HepG2 (cell line): ENCODE data around the gene FAM20A. TPM values are rescaled to one million over a fixed set of nuclear protein-coding genes. Genes with fewer than 3 reads are reported as not detected.
A peak's percentile ranks its signal among the peaks of the same experiment; 100 is the strongest.

Experiments
- ATAC-seq: fragments of 200-7000 bp; cut with Tn5 transposase; 3 replicates; pipeline ENCODE4 v1.9.1; 2020; ENCODE audit warnings: mild to moderate bottlenecking, moderate library complexity
- BruUV-seq: library from RNA; stranded (reverse); fragments of 400-500 nt; replicated peaks from 2 replicates; lab custom pipeline; 2021; lab: Mats Ljungman, UMichigan
- CTCF ChIA-PET: fragments of 300-600 bp; formaldehyde crosslinking; extraction: SDS; loops from one replicate; lab custom pipeline; 2021; ENCODE audit warnings: low total read pairs, inconsistent platforms, low intra/inter-chr PET ratio; lab: Yijun Ruan, JAX
- POLR2A ChIA-PET: fragments of 350-600 bp; sonication (Branson Sonifier 250); formaldehyde crosslinking; loops from one replicate; lab custom pipeline; 2020; ENCODE audit warnings: antibody characterized with exemption, inconsistent platforms; lab: Yijun Ruan, JAX
- DNase-seq: peaks from one replicate; pipeline ENCODE4 v3.0.0-alpha.2; 2015; ENCODE audit warnings: low spot score
- FAIRE-seq: peaks from 3 replicates; lab custom pipeline; 2011; peaks lifted over from hg19 to GRCh38; lab: Jason Lieb, UNC
- H2AFZ ChIP-seq: one replicate; pipeline ENCODE4 v1.6.1; 2011; ENCODE audit warnings: low read length, inconsistent platforms
- H3K27ac ChIP-seq: fragments of 300-600 bp; 3 replicates; pipeline ENCODE4 v1.8.0; 2011; ENCODE audit warnings: mixed run types, mild to moderate bottlenecking, mixed read lengths, low read length, inconsistent platforms; ENCODE audit not compliant: insufficient read depth; ENCODE audit errors: extremely low read length
- H3K27me3 ChIP-seq, 2 experiments: fragments of 200-600 bp in 1 of 2; 2 replicates in 1 of 2; 3 replicates in 1 of 2; pipeline versions ENCODE4 v1.6.0 to v1.8.0; 2011; ENCODE audit warnings: low read length in 2 of 2, mild to moderate bottlenecking in 2 of 2, moderate library complexity in 2 of 2, inconsistent platforms in 1 of 2; ENCODE audit not compliant: insufficient read depth in 2 of 2, control insufficient read depth in 1 of 2
- H3K36me3 ChIP-seq, 2 experiments: fragments of 200-600 bp in 1 of 2; replicated peaks in 1 of 2; 2 replicates in 1 of 2; 3 replicates in 1 of 2; pipeline versions ENCODE4 v1.5.1 to v1.8.0; 2011; ENCODE audit warnings: low read length in 2 of 2, inconsistent platforms in 1 of 2; ENCODE audit not compliant: insufficient read depth in 2 of 2, control insufficient read depth in 1 of 2
- H3K4me1 ChIP-seq: 2 replicates; pipeline ENCODE4 v1.5.1; 2012; ENCODE audit warnings: low read length, inconsistent platforms; ENCODE audit not compliant: insufficient read depth
- H3K4me2 ChIP-seq: 2 replicates; pipeline ENCODE4 v1.6.0; 2011; ENCODE audit warnings: low read depth, low read length, inconsistent platforms
- H3K4me3 ChIP-seq, 3 experiments: fragments of 200-600 bp in 1 of 3; sonication (generic), shearing (Covaris generic) in 1 of 3; replicated peaks in 1 of 3; 2 replicates each; pipeline ENCODE4 v1.5.1; 2011 to 2016; ENCODE audit warnings: low read length in 3 of 3, inconsistent platforms in 2 of 3, low read depth in 2 of 3, mild to moderate bottlenecking in 2 of 3, control low read depth in 1 of 3, mixed read lengths in 1 of 3; ENCODE audit not compliant: insufficient read depth in 1 of 3
- H3K79me2 ChIP-seq: one replicate; pipeline ENCODE4 v1.6.1; 2011; ENCODE audit warnings: low read length, inconsistent platforms; ENCODE audit not compliant: insufficient read depth
- H3K9ac ChIP-seq: 2 replicates; pipeline ENCODE4 v1.6.0; 2011; ENCODE audit warnings: mild to moderate bottlenecking, low read depth, low read length, inconsistent platforms; ENCODE audit not compliant: insufficient read depth
- H3K9me3 ChIP-seq: 2 replicates; pipeline ENCODE4 v1.5.1; 2012; ENCODE audit warnings: mild to moderate bottlenecking, low read length
- H4K20me1 ChIP-seq: 2 replicates; pipeline ENCODE4 v1.6.0; 2011; ENCODE audit warnings: inconsistent platforms, mild to moderate bottlenecking, low read length, moderate library complexity; ENCODE audit not compliant: insufficient read depth
- ASH2L ChIP-seq: fragments of 300-600, 200-600 bp; sonication (generic); IDR thresholded peaks from 2 replicates; pipeline ENCODE4 v1.7.0; 2017; ENCODE audit warnings: low read depth, mild to moderate bottlenecking, moderate library complexity, mixed read lengths, low read length; ENCODE audit not compliant: insufficient read length
- LCORL ChIP-seq, 2 experiments: fragments of 450-650 bp in 1 of 2; sonication (generic) in 1 of 2; formaldehyde crosslinking in 1 of 2; IDR thresholded peaks; 2 replicates each; pipeline versions ENCODE4 v1.5.0 to v1.6.1; 2017 to 2020; ENCODE audit warnings: antibody characterized with exemption in 1 of 2, missing genetic modification reagents in 1 of 2
- MIER3 ChIP-seq: IDR thresholded peaks from 2 replicates; pipeline ENCODE4 v1.6.1; 2016; ENCODE audit warnings: missing compliant biosample characterization, borderline replicate concordance
- TP53 ChIP-seq: sonication (generic); formaldehyde crosslinking; conservative IDR thresholded peaks from 2 replicates; pipeline ENCODE4 v1.4.0; 2020; ENCODE audit warnings: missing genetic modification reagents
- U2AF2 ChIP-seq: fragments of 200-400 bp; formaldehyde crosslinking; IDR thresholded peaks from 2 replicates; pipeline ENCODE4 v1.6.1; 2017; ENCODE audit warnings: low read depth, mild to moderate bottlenecking, low read length
- ZNF207 ChIP-seq: fragments of 450-650 bp; IDR thresholded peaks from 2 replicates; pipeline ENCODE4 v1.6.1; 2016; ENCODE audit warnings: antibody characterized with exemption, borderline replicate concordance
- ZNF367 ChIP-seq: sonication (generic); formaldehyde crosslinking; IDR thresholded peaks from 2 replicates; pipeline ENCODE4 v1.4.0; 2020; ENCODE audit warnings: missing genetic modification reagents, borderline replicate concordance
- ZNF564 ChIP-seq: sonication (generic); formaldehyde crosslinking; IDR thresholded peaks from 2 replicates; pipeline ENCODE4 v1.8.1; 2023; ENCODE audit warnings: mild to moderate bottlenecking, missing genetic modification reagents
- ZSCAN25 ChIP-seq: sonication (generic); formaldehyde crosslinking; IDR thresholded peaks from 2 replicates; pipeline ENCODE4 v1.8.0; 2022; ENCODE audit warnings: mild to moderate bottlenecking, missing genetic modification reagents
- WGBS: methylation state at CpG from one replicate; pipeline ENCODE4 v1.1.6; 2017; ENCODE audit warnings: low lambda C conversion rate; 5-methylcytosine and 5-hydroxymethylcytosine counted together
- in situ Hi-C: cut with HindIII; loops from 2 replicates; pipeline ENCODE4 v1.10.0; 2017; ENCODE audit warnings: low pct_unique_long_range_greater_than_20kb; ENCODE audit not compliant: extremely low pct_ligation_motif_present
- intact Hi-C: fragments of 100-400 bp; cut with micrococcal nuclease; formaldehyde crosslinking; loops from one replicate; pipeline ENCODE4 v1.10.0; 2022; ENCODE audit not compliant: unreplicated experiment
- polyA plus RNA-seq, 8 experiments: library from polyadenylated mRNA; depleted of rRNA in 3 of 8; stranded (reverse) in 7 of 8; unstranded in 1 of 8; fragments of >200 nt; fragmentation: Illumina TruSeq in 4 of 8; extraction: Trizol in 4 of 8; gene quantifications; 2 replicates each; pipeline versions ENCODE4 v1.2.1 to v1.2.3, GENCODE V29; 2011 to 2016; ENCODE audit warnings: low read depth in 4 of 8, missing spikeins in 1 of 8, mixed read lengths in 1 of 8; ENCODE audit not compliant: insufficient read depth in 1 of 8
- total RNA-seq, 5 experiments: library from RNA; depleted of rRNA; stranded (reverse); fragments of >200 nt; fragmentation: Illumina TruSeq; extraction: Trizol; gene quantifications; 2 replicates each; pipeline ENCODE4 v1.2.3, GENCODE V29; 2016; ENCODE audit warnings: low read depth in 1 of 5
- TF ChIP-seq, protein P1 (sequence below): sonication (generic); formaldehyde crosslinking; conservative IDR thresholded peaks from 2 replicates; pipeline ENCODE4 v1.4.0; 2020; ENCODE audit warnings: mild to moderate bottlenecking, missing genetic modification reagents, moderate library complexity
- TF ChIP-seq, protein P2 (sequence below): sonication (generic); formaldehyde crosslinking; IDR thresholded peaks from one replicate; pipeline ENCODE4 v1.5.1; 2020; ENCODE audit warnings: mild to moderate bottlenecking, missing genetic modification reagents; ENCODE audit errors: not compliant biosample characterization

FAM20A gene
- total and polyA plus RNA-seq, 2 of the 13 experiments (the other 11 are each of a cell fraction or from before 2014, with no cell fraction given), result 9.3 to 20.7 TPM

DNA sequence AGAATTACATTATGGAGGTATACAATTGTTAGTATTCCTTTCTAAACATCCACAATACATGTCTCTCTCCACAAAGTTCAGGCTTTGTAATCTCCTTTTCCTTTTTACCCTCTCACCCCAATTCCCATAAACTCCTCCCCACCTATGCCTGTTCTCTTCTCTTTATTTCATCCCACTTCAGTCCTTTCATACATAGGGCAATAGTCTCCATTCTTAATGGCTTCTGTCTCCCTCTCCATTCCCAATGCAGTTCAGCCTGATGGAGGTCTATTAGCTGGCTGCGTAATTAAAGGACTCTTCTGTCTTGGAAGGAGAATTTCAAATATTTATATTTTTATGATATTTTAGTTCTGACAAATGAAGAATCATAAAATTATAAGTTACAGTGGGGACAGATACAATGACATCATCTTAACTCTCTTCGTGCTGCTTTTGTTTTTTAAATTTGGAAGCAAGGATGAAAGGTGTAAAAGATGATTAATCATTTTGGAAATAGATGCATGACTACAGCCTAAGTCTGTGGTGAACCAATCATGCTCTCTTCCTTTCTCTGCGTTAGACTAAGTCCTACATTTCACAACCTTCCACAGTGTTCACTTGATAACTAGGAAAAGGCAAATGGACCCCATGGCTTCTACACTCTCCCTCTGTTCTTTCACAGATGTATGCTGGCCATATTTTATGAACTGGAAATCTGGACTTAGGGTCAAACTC lies 11.2 kb upstream of the FAM20A start:
- no TSS peak for BruUV-seq
- FAIRE-seq, result no peak
- TF ChIP-seq ASH2L, result peak; percentile 9
- TF ChIP-seq ZNF367, result no peak
- TF ChIP-seq LCORL (IDR thresholded peaks at IDR 0.05), result 0 out of 2 replicates have a peak, but pooled peaks have one; percentile 26
- no peak for TF ChIP-seq LCORL (CRISPR knock-in tag; IDR thresholded peaks at IDR 0.05)
- no peak for TF ChIP-seq TP53 (CRISPR knock-in tag)
- TF ChIP-seq, protein P1, sequence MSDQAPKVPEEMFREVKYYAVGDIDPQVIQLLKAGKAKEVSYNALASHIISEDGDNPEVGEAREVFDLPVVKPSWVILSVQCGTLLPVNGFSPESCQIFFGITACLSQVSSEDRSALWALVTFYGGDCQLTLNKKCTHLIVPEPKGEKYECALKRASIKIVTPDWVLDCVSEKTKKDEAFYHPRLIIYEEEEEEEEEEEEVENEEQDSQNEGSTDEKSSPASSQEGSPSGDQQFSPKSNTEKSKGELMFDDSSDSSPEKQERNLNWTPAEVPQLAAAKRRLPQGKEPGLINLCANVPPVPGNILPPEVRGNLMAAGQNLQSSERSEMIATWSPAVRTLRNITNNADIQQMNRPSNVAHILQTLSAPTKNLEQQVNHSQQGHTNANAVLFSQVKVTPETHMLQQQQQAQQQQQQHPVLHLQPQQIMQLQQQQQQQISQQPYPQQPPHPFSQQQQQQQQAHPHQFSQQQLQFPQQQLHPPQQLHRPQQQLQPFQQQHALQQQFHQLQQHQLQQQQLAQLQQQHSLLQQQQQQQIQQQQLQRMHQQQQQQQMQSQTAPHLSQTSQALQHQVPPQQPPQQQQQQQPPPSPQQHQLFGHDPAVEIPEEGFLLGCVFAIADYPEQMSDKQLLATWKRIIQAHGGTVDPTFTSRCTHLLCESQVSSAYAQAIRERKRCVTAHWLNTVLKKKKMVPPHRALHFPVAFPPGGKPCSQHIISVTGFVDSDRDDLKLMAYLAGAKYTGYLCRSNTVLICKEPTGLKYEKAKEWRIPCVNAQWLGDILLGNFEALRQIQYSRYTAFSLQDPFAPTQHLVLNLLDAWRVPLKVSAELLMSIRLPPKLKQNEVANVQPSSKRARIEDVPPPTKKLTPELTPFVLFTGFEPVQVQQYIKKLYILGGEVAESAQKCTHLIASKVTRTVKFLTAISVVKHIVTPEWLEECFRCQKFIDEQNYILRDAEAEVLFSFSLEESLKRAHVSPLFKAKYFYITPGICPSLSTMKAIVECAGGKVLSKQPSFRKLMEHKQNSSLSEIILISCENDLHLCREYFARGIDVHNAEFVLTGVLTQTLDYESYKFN, result peak; percentile 1; the same call in 1 of the 2 replicates
- TF ChIP-seq ZNF564 (CRISPR knock-in tag), result no peak
- 0 out of 2 replicates have a peak, but pooled peaks have one; percentile 5 for TF ChIP-seq MIER3 (CRISPR knock-in tag)
- TF ChIP-seq ZNF207, result no peak
- TF ChIP-seq, protein P2, sequence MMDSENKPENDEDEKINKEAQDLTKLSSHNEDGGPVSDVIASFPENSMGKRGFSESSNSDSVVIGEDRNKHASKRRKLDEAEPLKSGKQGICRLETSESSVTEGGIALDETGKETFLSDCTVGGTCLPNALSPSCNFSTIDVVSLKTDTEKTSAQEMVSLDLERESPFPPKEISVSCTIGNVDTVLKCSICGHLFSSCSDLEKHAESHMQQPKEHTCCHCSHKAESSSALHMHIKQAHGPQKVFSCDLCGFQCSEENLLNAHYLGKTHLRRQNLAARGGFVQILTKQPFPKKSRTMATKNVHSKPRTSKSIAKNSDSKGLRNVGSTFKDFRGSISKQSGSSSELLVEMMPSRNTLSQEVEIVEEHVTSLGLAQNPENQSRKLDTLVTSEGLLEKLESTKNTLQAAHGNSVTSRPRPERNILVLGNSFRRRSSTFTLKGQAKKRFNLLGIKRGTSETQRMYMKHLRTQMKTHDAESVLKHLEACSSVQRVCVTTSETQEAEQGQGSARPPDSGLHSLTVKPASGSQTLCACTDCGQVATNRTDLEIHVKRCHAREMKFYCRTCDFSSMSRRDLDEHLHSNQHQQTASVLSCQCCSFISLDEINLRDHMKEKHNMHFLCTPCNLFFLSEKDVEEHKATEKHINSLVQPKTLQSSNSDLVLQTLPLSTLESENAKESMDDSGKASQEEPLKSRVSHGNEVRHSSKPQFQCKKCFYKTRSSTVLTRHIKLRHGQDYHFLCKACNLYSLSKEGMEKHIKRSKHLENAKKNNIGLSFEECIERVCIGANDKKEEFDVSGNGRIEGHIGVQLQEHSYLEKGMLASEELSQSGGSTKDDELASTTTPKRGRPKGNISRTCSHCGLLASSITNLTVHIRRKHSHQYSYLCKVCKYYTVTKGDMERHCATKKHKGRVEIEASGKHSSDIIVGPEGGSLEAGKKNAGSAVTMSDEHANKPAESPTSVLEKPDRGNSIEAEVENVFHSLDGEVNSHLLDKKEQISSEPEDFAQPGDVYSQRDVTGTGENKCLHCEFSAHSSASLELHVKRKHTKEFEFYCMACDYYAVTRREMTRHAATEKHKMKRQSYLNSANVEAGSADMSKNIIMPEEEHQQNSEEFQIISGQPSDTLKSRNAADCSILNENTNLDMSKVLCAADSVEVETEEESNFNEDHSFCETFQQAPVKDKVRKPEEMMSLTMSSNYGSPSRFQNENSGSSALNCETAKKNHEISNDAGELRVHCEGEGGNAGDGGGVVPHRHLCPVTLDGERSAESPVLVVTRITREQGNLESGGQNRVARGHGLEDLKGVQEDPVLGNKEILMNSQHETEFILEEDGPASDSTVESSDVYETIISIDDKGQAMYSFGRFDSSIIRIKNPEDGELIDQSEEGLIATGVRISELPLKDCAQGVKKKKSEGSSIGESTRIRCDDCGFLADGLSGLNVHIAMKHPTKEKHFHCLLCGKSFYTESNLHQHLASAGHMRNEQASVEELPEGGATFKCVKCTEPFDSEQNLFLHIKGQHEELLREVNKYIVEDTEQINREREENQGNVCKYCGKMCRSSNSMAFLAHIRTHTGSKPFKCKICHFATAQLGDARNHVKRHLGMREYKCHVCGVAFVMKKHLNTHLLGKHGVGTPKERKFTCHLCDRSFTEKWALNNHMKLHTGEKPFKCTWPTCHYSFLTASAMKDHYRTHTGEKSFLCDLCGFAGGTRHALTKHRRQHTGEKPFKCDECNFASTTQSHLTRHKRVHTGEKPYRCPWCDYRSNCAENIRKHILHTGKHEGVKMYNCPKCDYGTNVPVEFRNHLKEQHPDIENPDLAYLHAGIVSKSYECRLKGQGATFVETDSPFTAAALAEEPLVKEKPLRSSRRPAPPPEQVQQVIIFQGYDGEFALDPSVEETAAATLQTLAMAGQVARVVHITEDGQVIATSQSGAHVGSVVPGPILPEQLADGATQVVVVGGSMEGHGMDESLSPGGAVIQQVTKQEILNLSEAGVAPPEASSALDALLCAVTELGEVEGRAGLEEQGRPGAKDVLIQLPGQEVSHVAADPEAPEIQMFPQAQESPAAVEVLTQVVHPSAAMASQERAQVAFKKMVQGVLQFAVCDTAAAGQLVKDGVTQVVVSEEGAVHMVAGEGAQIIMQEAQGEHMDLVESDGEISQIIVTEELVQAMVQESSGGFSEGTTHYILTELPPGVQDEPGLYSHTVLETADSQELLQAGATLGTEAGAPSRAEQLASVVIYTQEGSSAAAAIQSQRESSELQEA (CRISPR knock-in tag), result no peak
- no peak for TF ChIP-seq ZSCAN25 (CRISPR knock-in tag)
- no peak for TF ChIP-seq U2AF2

More for the DNA sequence above, 11.2 kb upstream of the FAM20A start:
- H4K20me1 ChIP-seq, result no peaks in the 10 kb centered on the region
- peak overlapping the region; percentile 51 for H3K4me2 ChIP-seq
- ChIA-PET CTCF (no interaction called here), POLR2A (interaction anchor here (1.0 to 2.3 kb wide), 5 partner anchors 12 to 147 kb away, joined by 3 to 17 read pairs (median 6); partner anchors contain the start of gene FAM20A)
- 73% methylated on average over 3 of the region's 3 CpGs for WGBS
- 0 out of 2 replicates have a peak overlapping the region, but pooled peaks have one; percentile 7 for H3K9ac ChIP-seq
- H3K27ac ChIP-seq, result peak overlapping the region; percentile 36
- H3K27me3 ChIP-seq, result no peaks in the 10 kb centered on the region; a peak in 1 of 5 replicates
- intact Hi-C loops (loop anchor here (2.0 kb wide), 1 partner anchor 78 kb away; no protein-coding TSS in a partner anchor), in situ Hi-C loops (loop anchor here (5.0 kb wide), 1 partner anchor 150 kb away; no protein-coding TSS in a partner anchor)
- H3K4me3 ChIP-seq, result no peak overlapping the region; a peak in 1 of 6 replicates
- H2AFZ ChIP-seq, result peak overlapping the region; percentile 35
- H3K79me2 ChIP-seq, result no peaks in the 10 kb centered on the region
- ATAC-seq (peak; percentile 19; the same call in 2 of the 3 replicates), DNase-seq (no peak)
- peaks cover 23% of the 10 kb centered on the region for H3K9me3 ChIP-seq
- no peaks in the 10 kb centered on the region for H3K36me3 ChIP-seq
- H3K4me1 ChIP-seq, result peaks cover 35% of the 10 kb centered on the region
